GM23338 (cell line): ENCODE measurements around the gene OR51I2. TPM values are rescaled to one million over a fixed set of nuclear protein-coding genes. Genes with fewer than 3 reads are reported as not detected.

Experiments
- ATAC-seq: fragments of 200-7000 bp; cut with Tn5 transposase; 3 replicates; pipeline ENCODE4 v1.9.1; 2020
- DNase-seq: peaks from one replicate; pipeline ENCODE4 v3.0.0-alpha.2; 2015; ENCODE audit warnings: low spot score
- H2AFZ ChIP-seq: fragments of 200-600 bp; sonication (generic); 2 replicates; pipeline ENCODE4 v1.8.0; 2016; ENCODE audit warnings: antibody characterized with exemption, mild to moderate bottlenecking, moderate library complexity
- H3F3A ChIP-seq: fragments of 200-600 bp; sonication (generic); replicated peaks from 2 replicates; pipeline ENCODE4 v1.8.0; 2017; ENCODE audit warnings: antibody characterized with exemption, mixed run types, low read depth
- H3K27ac ChIP-seq: fragments of 200-600 bp; sonication (generic); 2 replicates; pipeline ENCODE4 v1.6.1; 2016; ENCODE audit warnings: low read depth
- H3K27me3 ChIP-seq: fragments of 200-600 bp; sonication (generic); 2 replicates; pipeline ENCODE4 v1.8.0; 2016; ENCODE audit warnings: mild to moderate bottlenecking, mixed run types, moderate library complexity; ENCODE audit not compliant: insufficient read depth
- H3K36me3 ChIP-seq: fragments of 200-600 bp; sonication (generic); 2 replicates; pipeline ENCODE4 v1.8.0; 2016; ENCODE audit warnings: mild to moderate bottlenecking; ENCODE audit not compliant: insufficient read depth
- H3K4me1 ChIP-seq: fragments of 200-600 bp; sonication (generic); 2 replicates; pipeline ENCODE4 v1.8.0; 2016; ENCODE audit warnings: mild to moderate bottlenecking, moderate library complexity; ENCODE audit not compliant: insufficient read depth
- H3K4me2 ChIP-seq: fragments of 200-600 bp; sonication (generic); 2 replicates; pipeline ENCODE4 v1.7.1; 2017; ENCODE audit warnings: mixed run types
- H3K4me3 ChIP-seq: fragments of 200-600 bp; sonication (generic); 2 replicates; pipeline ENCODE4 v1.6.1; 2016; ENCODE audit warnings: mixed run types
- H3K79me2 ChIP-seq: fragments of 200-600 bp; sonication (generic); replicated peaks from 2 replicates; pipeline ENCODE4 v1.8.0; 2017; ENCODE audit warnings: mild to moderate bottlenecking; ENCODE audit not compliant: insufficient read depth
- H3K9me2 ChIP-seq: fragments of 200-600 bp; sonication (generic); 2 replicates; pipeline ENCODE4 v1.8.0; 2017; ENCODE audit not compliant: insufficient read depth
- H4K20me1 ChIP-seq: fragments of 200-600 bp; sonication (generic); replicated peaks from 2 replicates; pipeline ENCODE4 v1.8.0; 2017; ENCODE audit warnings: mild to moderate bottlenecking; ENCODE audit not compliant: insufficient read depth
- H3K27ac Mint-ChIP-seq: 2 replicates; pipeline ENCODE4 v1.8.0; 2020; ENCODE audit warnings: inconsistent platforms, mild to moderate bottlenecking, moderate library complexity, mixed read lengths
- H3K27me3 Mint-ChIP-seq: 3 replicates; pipeline ENCODE4 v1.8.0; 2022; ENCODE audit warnings: low read depth, mild to moderate bottlenecking, moderate library complexity, mixed read lengths, inconsistent platforms; ENCODE audit not compliant: insufficient read depth, poor library complexity
- H3K36me3 Mint-ChIP-seq: 3 replicates; pipeline ENCODE4 v1.8.0; 2021; ENCODE audit warnings: low read depth, mild to moderate bottlenecking, inconsistent platforms, moderate library complexity, mixed read lengths
- H3K4me1 Mint-ChIP-seq: 3 replicates; pipeline ENCODE4 v1.8.0; 2020; ENCODE audit warnings: mild to moderate bottlenecking, inconsistent platforms, mixed read lengths
- H3K4me3 Mint-ChIP-seq: 3 replicates; pipeline ENCODE4 v1.8.0; 2021; ENCODE audit warnings: moderate library complexity, mild to moderate bottlenecking, inconsistent platforms, mixed read lengths
- H3K9me3 Mint-ChIP-seq: 3 replicates; pipeline ENCODE4 v1.8.0; 2020; ENCODE audit warnings: moderate library complexity, mild to moderate bottlenecking, inconsistent platforms, mixed read lengths
- CREB1 ChIP-seq: fragments of 250-450 bp; sonication (Bioruptor Pico); IDR thresholded peaks from 2 replicates; pipeline ENCODE4 v1.5.0; 2020; ENCODE audit warnings: low read depth, mild to moderate bottlenecking, moderate library complexity
- CTCF ChIP-seq, 2 experiments: fragments of 200-600 bp in 1 of 2; sonication (generic) in 1 of 2; conservative IDR thresholded peaks; 2 replicates each; pipeline versions ENCODE4 v1.5.1 to v1.6.1; 2016 to 2017; ENCODE audit warnings: antibody characterized with exemption in 2 of 2, low read depth in 2 of 2, mild to moderate bottlenecking in 2 of 2, moderate library complexity in 1 of 2
- EZH2 ChIP-seq: fragments of 200-600 bp; sonication (generic); IDR thresholded peaks from one replicate; pipeline ENCODE4 v1.8.0; 2017; ENCODE audit warnings: antibody characterized with exemption, mild to moderate bottlenecking, low read depth; ENCODE audit not compliant: unreplicated experiment
- EZH2phosphoT487 ChIP-seq: fragments of 200-600 bp; sonication (generic); IDR thresholded peaks from one replicate; pipeline ENCODE4 v1.8.1; 2018; ENCODE audit warnings: antibody characterized with exemption; ENCODE audit not compliant: unreplicated experiment
- JUNB ChIP-seq: IDR thresholded peaks from one replicate; pipeline ENCODE4 v1.6.1; 2016; ENCODE audit warnings: antibody characterized with exemption; ENCODE audit not compliant: unreplicated experiment
- REST ChIP-seq: IDR thresholded peaks from one replicate; pipeline ENCODE4 v1.6.1; 2018; ENCODE audit warnings: antibody characterized with exemption; ENCODE audit not compliant: unreplicated experiment
- STAT1 ChIP-seq: IDR thresholded peaks from one replicate; pipeline ENCODE4 v1.6.1; 2016; ENCODE audit warnings: antibody characterized with exemption; ENCODE audit not compliant: unreplicated experiment
- ZNF331 ChIP-seq: fragments of 250-450 bp; sonication (Bioruptor Pico); IDR thresholded peaks from 2 replicates; pipeline ENCODE4 v1.5.0; 2020; ENCODE audit warnings: low read depth, mild to moderate bottlenecking, moderate library complexity
- polyA plus RNA-seq: library from polyadenylated mRNA; unstranded; fragments of >200 nt; fragmentation: Nextera tagmentation; extraction: Ambion mirVana; gene quantifications from 2 replicates; pipeline ENCODE4 v1.2.1, GENCODE V29; 2016
- total RNA-seq: library from RNA; depleted of rRNA; stranded (reverse); fragments of >200 nt; shearing (Covaris generic); gene quantifications from 2 replicates; pipeline ENCODE4 v1.2.3, GENCODE V29; 2014

OR51I2 gene
- total and polyA plus RNA-seq, 2 experiments from 2014 or later: not detected

DNA sequence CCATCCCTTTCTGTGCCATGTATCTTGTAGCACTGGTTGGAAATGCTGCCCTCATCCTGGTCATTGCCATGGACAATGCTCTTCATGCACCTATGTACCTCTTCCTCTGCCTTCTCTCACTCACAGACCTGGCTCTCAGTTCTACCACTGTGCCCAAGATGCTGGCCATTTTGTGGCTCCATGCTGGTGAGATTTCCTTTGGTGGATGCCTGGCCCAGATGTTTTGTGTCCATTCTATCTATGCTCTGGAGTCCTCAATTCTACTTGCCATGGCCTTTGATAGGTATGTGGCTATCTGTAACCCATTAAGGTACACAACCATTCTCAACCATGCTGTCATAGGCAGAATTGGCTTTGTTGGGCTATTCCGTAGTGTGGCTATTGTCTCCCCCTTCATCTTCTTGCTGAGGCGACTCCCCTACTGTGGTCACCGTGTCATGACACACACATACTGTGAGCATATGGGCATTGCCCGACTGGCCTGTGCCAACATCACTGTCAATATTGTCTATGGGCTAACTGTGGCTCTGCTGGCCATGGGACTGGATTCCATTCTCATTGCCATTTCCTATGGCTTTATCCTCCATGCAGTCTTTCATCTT is 39.8 kb downstream of the OR51I2 start:
- TF ChIP-seq STAT1 (no peak), JUNB (no peak), REST (no peak), EZH2phosphoT487 (no peak)
- no peaks in the 10 kb centered on the region for H3F3A ChIP-seq
- H3K36me3 ChIP-seq: no peaks in the 10 kb centered on the region
- Mint-ChIP-seq H3K27ac (no peak overlapping the region), H3K9me3 (no peaks in the 10 kb centered on the region), H3K4me1 (no peaks in the 10 kb centered on the region), H3K36me3 (no peaks in the 10 kb centered on the region), H3K27me3 (peaks cover under 1% of the 10 kb centered on the region), H3K4me3 (no peak overlapping the region)
- peaks cover 3% of the 10 kb centered on the region; the same call in 1 of the 2 replicates for H3K9me2 ChIP-seq
- H3K4me3 ChIP-seq: no peak overlapping the region
- no peaks in the 10 kb centered on the region for H3K27me3 ChIP-seq
- no peaks in the 10 kb centered on the region for H3K4me1 ChIP-seq
- no peak for DNase-seq
- H3K4me2 ChIP-seq: no peak overlapping the region
- H3K79me2 ChIP-seq: no peaks in the 10 kb centered on the region
- H4K20me1 ChIP-seq: no peaks in the 10 kb centered on the region
- no peak overlapping the region for H3K27ac ChIP-seq
- no peak overlapping the region for H2AFZ ChIP-seq
- ATAC-seq: no peak

DNA sequence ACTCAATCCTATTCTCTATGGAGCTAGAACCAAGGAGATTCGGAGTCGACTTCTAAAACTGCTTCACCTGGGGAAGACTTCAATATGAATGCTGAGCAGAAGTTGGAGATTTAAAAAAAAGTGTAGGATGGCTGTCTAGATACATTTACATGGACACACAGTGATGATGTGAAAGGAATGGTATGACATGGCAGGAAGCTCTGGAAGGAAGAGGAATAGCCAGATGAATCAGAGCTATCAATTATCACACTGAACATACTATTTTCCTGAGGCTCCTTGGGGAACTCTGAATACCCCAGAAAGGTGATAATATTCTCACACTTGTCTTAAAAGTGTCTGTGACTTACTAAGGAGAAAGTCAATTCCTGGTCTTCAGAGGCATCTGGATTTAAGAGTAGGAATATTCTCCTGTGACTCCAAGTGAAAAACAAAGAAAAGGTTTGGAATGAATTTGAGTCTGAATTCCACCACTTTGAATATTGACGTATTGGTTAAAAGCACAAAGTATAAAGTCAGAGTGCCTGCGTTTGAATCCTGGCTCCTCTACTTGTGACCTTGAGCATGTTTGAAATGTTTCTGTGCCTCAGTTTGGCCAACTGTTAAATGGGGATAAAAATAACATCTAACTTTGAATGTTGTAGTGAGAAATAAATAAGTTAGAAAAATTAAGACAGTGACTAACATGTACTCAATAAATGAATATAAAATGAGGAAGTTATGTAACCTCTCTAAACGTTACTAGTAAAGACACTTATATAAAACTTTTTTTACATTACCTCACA is 40.6 kb downstream of the OR51I2 start:
- no peaks in the 10 kb centered on the region for H3K36me3 ChIP-seq
- Mint-ChIP-seq H3K27me3 (no peaks in the 10 kb centered on the region), H3K27ac (no peak overlapping the region), H3K4me3 (no peak overlapping the region), H3K36me3 (no peaks in the 10 kb centered on the region), H3K9me3 (no peaks in the 10 kb centered on the region), H3K4me1 (no peaks in the 10 kb centered on the region)
- TF ChIP-seq STAT1: no peak
- no peak for TF ChIP-seq CREB1 (CRISPR knock-in tag)
- TF ChIP-seq CTCF (conservative IDR thresholded peaks at IDR 0.05; ENCODE audit: low read depth in 2 of 2): no peak
- TF ChIP-seq EZH2: no peak
- TF ChIP-seq JUNB: no peak
- TF ChIP-seq ZNF331 (CRISPR knock-in tag): no peak
- no peak overlapping the region for H3K4me2 ChIP-seq
- no peaks in the 10 kb centered on the region for H3F3A ChIP-seq
- H4K20me1 ChIP-seq: no peaks in the 10 kb centered on the region
- no peaks in the 10 kb centered on the region for H3K4me1 ChIP-seq
- no peak for ATAC-seq
- no peak overlapping the region for H3K27ac ChIP-seq
- peaks cover 3% of the 10 kb centered on the region; the same call in 1 of the 2 replicates for H3K9me2 ChIP-seq
- no peaks in the 10 kb centered on the region for H3K79me2 ChIP-seq
- H2AFZ ChIP-seq: no peak overlapping the region
- no peaks in the 10 kb centered on the region for H3K27me3 ChIP-seq
- DNase-seq: no peak
- no peak overlapping the region for H3K4me3 ChIP-seq
